ENCODE data around the gene NAGPA. TPM values are rescaled to one million over a fixed set of nuclear protein-coding genes. Genes with fewer than 3 reads are reported as not detected.
A peak's percentile ranks its signal among the peaks of the same experiment; 100 is the strongest.

NAGPA gene
- total RNA-seq, 1 donor from 2014 or later, result 17.4 TPM

DNA sequence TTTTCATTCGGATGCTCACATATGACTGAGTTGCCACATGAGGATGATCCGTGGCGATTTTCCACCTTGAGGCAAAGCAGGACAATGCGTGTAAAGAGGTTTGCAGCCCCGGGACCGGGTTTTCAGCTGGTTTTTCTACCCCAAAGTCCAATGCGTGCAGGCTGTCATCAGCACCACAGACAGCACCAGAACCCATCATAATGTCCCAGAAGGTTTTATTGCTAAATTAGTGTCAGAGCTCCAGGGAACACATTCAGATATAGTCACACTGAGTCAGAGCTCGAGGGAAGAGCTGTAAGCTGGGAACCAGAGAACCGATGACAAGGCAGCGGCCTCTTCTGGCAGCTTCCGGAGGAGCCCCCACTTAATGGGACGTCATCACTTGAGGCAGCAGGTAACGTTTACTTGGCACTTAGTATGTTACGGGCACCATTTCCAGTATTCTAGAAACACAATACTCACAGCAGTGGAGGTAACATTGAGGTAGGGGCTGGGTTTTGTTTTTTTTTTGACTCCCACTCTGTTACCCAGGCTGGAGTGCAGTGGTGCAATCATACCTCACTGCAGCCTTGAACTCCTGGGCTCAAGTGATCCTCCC lies 8.9 kb upstream of the NAGPA start:
- FAIRE-seq, result no peak
- H3K36me3 ChIP-seq (ENCODE audit: insufficient read depth, low read length), result no peaks in the 10 kb centered on the region
- Mint-ChIP-seq H3K4me1 (ENCODE audit: low read depth, unreplicated experiment) (peaks cover 21% of the 10 kb centered on the region), H3K4me3 (ENCODE audit: unreplicated experiment) (no peak overlapping the region), H3K36me3 (ENCODE audit: low read depth, unreplicated experiment) (no peaks in the 10 kb centered on the region), H3K9me3 (ENCODE audit: unreplicated experiment) (no peaks in the 10 kb centered on the region), H3K27me3 (ENCODE audit: low read depth, unreplicated experiment) (peaks cover 2% of the 10 kb centered on the region), H3K27ac (ENCODE audit: unreplicated experiment) (peak overlapping the region; percentile 84)
- H2AFZ ChIP-seq (ENCODE audit: low read depth, low read length), result no peak overlapping the region
- H3K4me2 ChIP-seq (ENCODE audit: low read length), result peak overlapping the region; percentile 65
- peaks cover 21% of the 10 kb centered on the region for H3K4me1 ChIP-seq (ENCODE audit: insufficient read depth, low read length)
- peaks cover 7% of the 10 kb centered on the region for H3K27me3 ChIP-seq (ENCODE audit: insufficient read depth, low read length)
- peak overlapping the region; percentile 22 for H3K27ac ChIP-seq (ENCODE audit: low read depth, low read length)
- no peaks in the 10 kb centered on the region for H3K79me2 ChIP-seq (ENCODE audit: insufficient read depth, low read length)
- H3K4me3 ChIP-seq (ENCODE audit: insufficient read depth, low read depth, low read length), result no peak overlapping the region
- H4K20me1 ChIP-seq (ENCODE audit: insufficient read depth, low read length), result no peaks in the 10 kb centered on the region
- DNase-seq (ENCODE audit: low read depth), result peak; percentile 51
- H3K9me3 ChIP-seq (ENCODE audit: insufficient read depth, low read depth, low read length), result no peaks in the 10 kb centered on the region
- H3K9ac ChIP-seq (ENCODE audit: low read length), result peak overlapping the region; percentile 28
- no peak for TF ChIP-seq EZH2 (IDR thresholded peaks at IDR 0.05; ENCODE audit: insufficient read depth, low read length)
- TF ChIP-seq, protein P1, sequence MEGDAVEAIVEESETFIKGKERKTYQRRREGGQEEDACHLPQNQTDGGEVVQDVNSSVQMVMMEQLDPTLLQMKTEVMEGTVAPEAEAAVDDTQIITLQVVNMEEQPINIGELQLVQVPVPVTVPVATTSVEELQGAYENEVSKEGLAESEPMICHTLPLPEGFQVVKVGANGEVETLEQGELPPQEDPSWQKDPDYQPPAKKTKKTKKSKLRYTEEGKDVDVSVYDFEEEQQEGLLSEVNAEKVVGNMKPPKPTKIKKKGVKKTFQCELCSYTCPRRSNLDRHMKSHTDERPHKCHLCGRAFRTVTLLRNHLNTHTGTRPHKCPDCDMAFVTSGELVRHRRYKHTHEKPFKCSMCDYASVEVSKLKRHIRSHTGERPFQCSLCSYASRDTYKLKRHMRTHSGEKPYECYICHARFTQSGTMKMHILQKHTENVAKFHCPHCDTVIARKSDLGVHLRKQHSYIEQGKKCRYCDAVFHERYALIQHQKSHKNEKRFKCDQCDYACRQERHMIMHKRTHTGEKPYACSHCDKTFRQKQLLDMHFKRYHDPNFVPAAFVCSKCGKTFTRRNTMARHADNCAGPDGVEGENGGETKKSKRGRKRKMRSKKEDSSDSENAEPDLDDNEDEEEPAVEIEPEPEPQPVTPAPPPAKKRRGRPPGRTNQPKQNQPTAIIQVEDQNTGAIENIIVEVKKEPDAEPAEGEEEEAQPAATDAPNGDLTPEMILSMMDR (IDR thresholded peaks at IDR 0.05; ENCODE audit: insufficient read depth, low read depth, low read length), result no peak

DNA sequence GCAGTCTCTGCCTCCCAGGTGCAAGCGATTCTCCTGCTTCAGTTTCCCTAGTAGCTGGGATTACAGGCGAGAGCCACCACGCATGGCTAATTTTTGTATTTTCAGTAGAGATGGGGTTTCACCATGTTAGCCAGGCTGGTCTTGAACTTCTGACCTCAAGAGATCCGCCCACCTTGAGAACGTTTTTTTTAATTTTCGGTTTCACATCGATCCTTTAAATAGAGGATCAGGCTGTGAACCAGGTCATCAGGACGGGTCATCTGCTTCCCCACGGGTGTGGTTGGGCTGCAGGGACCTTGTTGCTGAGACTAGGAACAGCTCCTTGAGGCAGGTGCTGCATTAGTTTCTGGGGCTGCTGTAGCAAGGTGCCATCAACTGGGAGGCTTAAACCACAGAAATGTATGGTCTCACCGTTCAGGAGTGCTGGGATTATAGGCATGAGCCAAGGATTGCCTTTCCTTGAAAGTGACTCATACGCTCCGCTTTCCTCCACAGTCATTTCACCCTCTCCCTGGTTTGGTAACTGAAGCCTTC lies 7.9 kb upstream of the NAGPA start:
- peaks cover 2% of the 10 kb centered on the region for H3K27me3 ChIP-seq (ENCODE audit: insufficient read depth, low read length)
- TF ChIP-seq, protein P1 (IDR thresholded peaks at IDR 0.05; ENCODE audit: insufficient read depth, low read depth, low read length), result no peak
- TF ChIP-seq EZH2 (IDR thresholded peaks at IDR 0.05; ENCODE audit: insufficient read depth, low read length), result no peak
- FAIRE-seq, result no peak
- peak overlapping the region; percentile 65 for H3K4me2 ChIP-seq (ENCODE audit: low read length)
- H3K79me2 ChIP-seq (ENCODE audit: insufficient read depth, low read length), result no peaks in the 10 kb centered on the region
- H3K4me1 Mint-ChIP-seq (ENCODE audit: low read depth, unreplicated experiment), result peaks cover 21% of the 10 kb centered on the region
- H3K36me3 ChIP-seq (ENCODE audit: insufficient read depth, low read length), result no peaks in the 10 kb centered on the region
- peaks cover 1% of the 10 kb centered on the region for H3K27me3 Mint-ChIP-seq (ENCODE audit: low read depth, unreplicated experiment)
- peak overlapping the region; percentile 20 for H3K4me3 Mint-ChIP-seq (ENCODE audit: unreplicated experiment)
- no peaks in the 10 kb centered on the region for H3K36me3 Mint-ChIP-seq (ENCODE audit: low read depth, unreplicated experiment)
- peak overlapping the region; percentile 84 for H3K27ac Mint-ChIP-seq (ENCODE audit: unreplicated experiment)
- peaks cover 21% of the 10 kb centered on the region for H3K4me1 ChIP-seq (ENCODE audit: insufficient read depth, low read length)
- no peak overlapping the region for H2AFZ ChIP-seq (ENCODE audit: low read depth, low read length)
- H3K9ac ChIP-seq (ENCODE audit: low read length), result no peak overlapping the region
- DNase-seq (ENCODE audit: low read depth), result peak; percentile 91
- H3K27ac ChIP-seq (ENCODE audit: low read depth, low read length), result peak overlapping the region; percentile 23
- no peaks in the 10 kb centered on the region for H3K9me3 Mint-ChIP-seq (ENCODE audit: unreplicated experiment)
- no peaks in the 10 kb centered on the region for H4K20me1 ChIP-seq (ENCODE audit: insufficient read depth, low read length)
- no peak overlapping the region for H3K4me3 ChIP-seq (ENCODE audit: insufficient read depth, low read depth, low read length)
- no peaks in the 10 kb centered on the region for H3K9me3 ChIP-seq (ENCODE audit: insufficient read depth, low read depth, low read length)

DNA sequence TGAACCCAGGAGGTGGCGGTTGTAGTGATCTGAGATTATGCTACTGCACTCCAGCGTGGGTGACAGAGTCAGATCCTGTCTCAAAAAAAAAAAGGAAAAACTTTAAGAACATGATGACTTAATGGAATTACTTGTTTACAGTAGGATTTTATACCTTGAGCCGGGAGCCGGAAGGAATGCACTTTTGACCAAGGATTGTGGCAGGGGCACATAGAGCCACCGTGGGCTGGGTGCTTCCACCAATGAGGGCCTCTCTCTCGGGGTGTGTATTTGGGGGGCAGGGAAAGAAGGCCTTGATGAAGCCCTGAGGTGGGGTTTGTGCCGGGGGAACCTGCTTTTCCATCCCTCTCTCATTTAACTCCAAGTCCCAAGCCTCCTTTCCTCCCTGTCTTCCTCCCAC lies 6.7 kb upstream of the NAGPA start:
- Mint-ChIP-seq H3K27ac (ENCODE audit: unreplicated experiment) (peak overlapping the region; percentile 81), H3K4me3 (ENCODE audit: unreplicated experiment) (no peak overlapping the region), H3K4me1 (ENCODE audit: low read depth, unreplicated experiment) (peaks cover 23% of the 10 kb centered on the region), H3K9me3 (ENCODE audit: unreplicated experiment) (no peaks in the 10 kb centered on the region), H3K36me3 (ENCODE audit: low read depth, unreplicated experiment) (no peaks in the 10 kb centered on the region), H3K27me3 (ENCODE audit: low read depth, unreplicated experiment) (no peaks in the 10 kb centered on the region)
- H3K9me3 ChIP-seq (ENCODE audit: insufficient read depth, low read depth, low read length), result no peaks in the 10 kb centered on the region
- H3K36me3 ChIP-seq (ENCODE audit: insufficient read depth, low read length), result no peaks in the 10 kb centered on the region
- H4K20me1 ChIP-seq (ENCODE audit: insufficient read depth, low read length), result no peaks in the 10 kb centered on the region
- DNase-seq (ENCODE audit: low read depth), result no peak
- no peaks in the 10 kb centered on the region for H3K27me3 ChIP-seq (ENCODE audit: insufficient read depth, low read length)
- H3K4me3 ChIP-seq (ENCODE audit: insufficient read depth, low read depth, low read length), result no peak overlapping the region
- no peak overlapping the region for H3K4me2 ChIP-seq (ENCODE audit: low read length)
- no peak overlapping the region for H2AFZ ChIP-seq (ENCODE audit: low read depth, low read length)
- H3K4me1 ChIP-seq (ENCODE audit: insufficient read depth, low read length), result peaks cover 26% of the 10 kb centered on the region
- H3K9ac ChIP-seq (ENCODE audit: low read length), result no peak overlapping the region
- H3K79me2 ChIP-seq (ENCODE audit: insufficient read depth, low read length), result no peaks in the 10 kb centered on the region
- FAIRE-seq, result no peak
- TF ChIP-seq, protein P1 (IDR thresholded peaks at IDR 0.05; ENCODE audit: insufficient read depth, low read depth, low read length), result no peak
- TF ChIP-seq EZH2 (IDR thresholded peaks at IDR 0.05; ENCODE audit: insufficient read depth, low read length), result no peak
- H3K27ac ChIP-seq (ENCODE audit: low read depth, low read length), result no peak overlapping the region
